Measurements from ENCODE around the gene SMYD5. TPM values are rescaled to one million over a fixed set of nuclear protein-coding genes. Genes with fewer than 3 reads are reported as not detected.
A peak's percentile ranks its signal among the peaks of the same experiment; 100 is the strongest.

The SMYD5 gene
- total and polyA plus RNA-seq, 2 donors (not counting 1 experiment from before 2014, with no cell fraction given) = 31.9 to 41.0 TPM

DNA sequence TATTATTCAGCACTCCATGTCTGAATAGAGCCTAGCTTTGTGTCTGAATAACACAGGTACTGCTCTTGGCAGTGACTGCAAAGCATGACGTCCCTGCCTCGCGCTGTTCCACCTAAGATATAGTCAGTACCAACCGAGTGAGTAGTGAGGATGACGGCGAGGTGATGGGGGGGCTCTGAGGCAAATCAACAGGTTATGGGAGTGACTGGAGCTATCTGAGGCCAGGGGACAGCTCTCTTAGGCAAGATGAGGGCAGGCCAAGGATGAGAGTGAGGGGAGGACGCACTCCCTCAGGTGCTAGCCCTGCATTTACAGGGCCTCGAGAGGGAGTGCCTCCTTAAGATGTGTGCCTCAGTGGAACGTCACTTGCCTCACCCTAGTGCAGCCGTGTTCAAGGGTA lies 39.8 kb upstream of the SMYD5 start:
- no peak overlapping the region for H3K27ac ChIP-seq (ENCODE audit: low read length in 2 of 2)
- peaks cover 16% of the 10 kb centered on the region for H3K4me1 Mint-ChIP-seq
- H3K36me3 ChIP-seq (replicated peaks in 1 of 2; ENCODE audit: control extremely low read depth in 1 of 2, control insufficient read depth in 1 of 2, extremely low read depth in 1 of 2, insufficient read depth in 2 of 2, low read length in 1 of 2) = no peaks in the 10 kb centered on the region
- no peaks in the 10 kb centered on the region for H4K20me1 ChIP-seq (ENCODE audit: control insufficient read depth, insufficient read depth, low read length, poor library complexity, severe bottlenecking)
- no peak overlapping the region for H3K9ac ChIP-seq (ENCODE audit: low read length)
- H3K4me1 ChIP-seq (ENCODE audit: control insufficient read depth in 2 of 2, insufficient read depth in 2 of 2, low read length in 2 of 2) = peaks cover 24 to 28% of the 10 kb centered on the region in 2 donors
- TF ChIP-seq EZH2 (IDR thresholded peaks at IDR 0.05; ENCODE audit: borderline replicate concordance, insufficient read depth, low read depth, low read length, poor library complexity, severe bottlenecking) = no peak
- TF ChIP-seq, protein P1, sequence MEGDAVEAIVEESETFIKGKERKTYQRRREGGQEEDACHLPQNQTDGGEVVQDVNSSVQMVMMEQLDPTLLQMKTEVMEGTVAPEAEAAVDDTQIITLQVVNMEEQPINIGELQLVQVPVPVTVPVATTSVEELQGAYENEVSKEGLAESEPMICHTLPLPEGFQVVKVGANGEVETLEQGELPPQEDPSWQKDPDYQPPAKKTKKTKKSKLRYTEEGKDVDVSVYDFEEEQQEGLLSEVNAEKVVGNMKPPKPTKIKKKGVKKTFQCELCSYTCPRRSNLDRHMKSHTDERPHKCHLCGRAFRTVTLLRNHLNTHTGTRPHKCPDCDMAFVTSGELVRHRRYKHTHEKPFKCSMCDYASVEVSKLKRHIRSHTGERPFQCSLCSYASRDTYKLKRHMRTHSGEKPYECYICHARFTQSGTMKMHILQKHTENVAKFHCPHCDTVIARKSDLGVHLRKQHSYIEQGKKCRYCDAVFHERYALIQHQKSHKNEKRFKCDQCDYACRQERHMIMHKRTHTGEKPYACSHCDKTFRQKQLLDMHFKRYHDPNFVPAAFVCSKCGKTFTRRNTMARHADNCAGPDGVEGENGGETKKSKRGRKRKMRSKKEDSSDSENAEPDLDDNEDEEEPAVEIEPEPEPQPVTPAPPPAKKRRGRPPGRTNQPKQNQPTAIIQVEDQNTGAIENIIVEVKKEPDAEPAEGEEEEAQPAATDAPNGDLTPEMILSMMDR (IDR thresholded peaks at IDR 0.05) = no peak
- H3K79me2 ChIP-seq (ENCODE audit: control insufficient read depth, insufficient read depth, low read length) = no peaks in the 10 kb centered on the region
- DNase-seq (peak; percentile 11), ATAC-seq (ENCODE audit: low read depth) (no peak)
- H2AFZ ChIP-seq (ENCODE audit: insufficient read depth, low read depth, low read length, poor library complexity, severe bottlenecking) = no peak overlapping the region
- H3K27ac Mint-ChIP-seq = no peak overlapping the region
- H3K4me3 ChIP-seq (ENCODE audit: control extremely low read depth in 1 of 5, extremely low read depth in 1 of 5, insufficient read depth in 1 of 5, low read depth in 2 of 5, low read length in 4 of 5) = no peak overlapping the region
- H3K27me3 ChIP-seq (replicated peaks in 1 of 4; ENCODE audit: control extremely low read depth in 1 of 4, control insufficient read depth in 3 of 4, insufficient read depth in 4 of 4, low read length in 3 of 4) = peaks cover 0 to 53% (median 14%) of the 10 kb centered on the region in 4 experiments
- H3K27me3 Mint-ChIP-seq = peaks cover 43% of the 10 kb centered on the region
- peak overlapping the region; percentile 53 for H3K4me3 Mint-ChIP-seq
- H3K4me2 ChIP-seq (replicated peaks; ENCODE audit: low read depth, low read length, poor library complexity, severe bottlenecking) = no peak overlapping the region
- H3K9me3 Mint-ChIP-seq (ENCODE audit: insufficient read depth) = no peaks in the 10 kb centered on the region
- H3K9me3 ChIP-seq (ENCODE audit: control extremely low read depth in 1 of 3, control insufficient read depth in 2 of 3, insufficient read depth in 1 of 3, low read length in 2 of 3) = no peaks in the 10 kb centered on the region
- intact Hi-C loops (cut with micrococcal nuclease) = loop anchor here (10.0 kb wide), 2 partner anchors 399 to 1249 kb away; no protein-coding TSS in a partner anchor
- POLR2A ChIA-PET = interaction anchor here (0.6 kb wide), 1 partner anchor 11 kb away, joined by 4 read pairs; no protein-coding TSS in a partner anchor
- 96% methylated on average over 8 of the region's 10 CpGs for WGBS (ENCODE audit: insufficient coverage)
- CTCF ChIA-PET = interaction anchor here (4.2 to 6.6 kb wide), 3 partner anchors 87 to 281 kb away, joined by 45 to 137 read pairs (median 62); no protein-coding TSS in a partner anchor

DNA sequence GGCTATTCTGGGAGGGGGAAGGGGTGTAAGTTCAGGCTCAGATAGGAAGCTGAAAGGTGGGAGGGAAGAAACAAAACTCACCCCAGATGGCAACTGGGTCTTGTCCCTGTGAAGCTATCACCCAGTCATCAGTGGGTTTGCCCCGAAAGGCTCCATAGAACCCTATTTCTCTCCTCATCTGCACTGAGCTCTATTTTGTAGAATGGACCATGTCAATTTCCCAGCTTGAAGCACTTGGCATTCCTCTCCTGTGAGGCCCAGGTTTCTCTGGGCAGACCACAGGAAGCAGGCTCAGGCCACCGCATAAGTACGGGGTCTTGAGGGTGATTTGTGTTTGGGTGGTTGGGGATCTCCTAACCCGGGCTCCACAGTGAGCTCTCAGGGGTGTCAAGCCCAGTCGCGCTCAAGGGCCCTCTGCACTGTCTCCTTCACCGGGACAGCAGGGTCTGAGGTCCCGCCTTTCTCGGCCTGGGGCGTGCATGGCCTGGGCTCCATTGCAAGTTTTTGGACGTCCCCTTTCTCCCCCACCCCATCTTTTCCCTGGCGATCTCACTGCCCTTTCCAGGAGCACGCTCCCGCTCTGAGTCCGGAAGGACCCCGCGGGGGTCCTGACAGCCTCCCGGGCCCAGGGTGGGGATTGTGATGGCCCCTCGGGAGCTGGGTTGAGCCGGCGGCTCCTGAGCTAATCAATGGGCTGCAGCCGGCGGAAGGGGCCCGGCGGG lies 38.9 kb upstream of the SMYD5 start:
- intact Hi-C loops (cut with micrococcal nuclease) = loop anchor here (10.0 kb wide), 2 partner anchors 400 to 1250 kb away; no protein-coding TSS in a partner anchor
- Histone ChIP-seq H2AFZ (ENCODE audit: insufficient read depth, low read depth, low read length, poor library complexity, severe bottlenecking) (peak overlapping the region; percentile 94), H3K9ac (ENCODE audit: low read length) (peak overlapping the region; percentile 67), H3K4me1 (ENCODE audit: control insufficient read depth in 2 of 2, insufficient read depth in 2 of 2, low read length in 2 of 2) (peaks cover 24 to 28% of the 10 kb centered on the region in 2 donors), H3K79me2 (ENCODE audit: control insufficient read depth, insufficient read depth, low read length) (no peaks in the 10 kb centered on the region), H4K20me1 (ENCODE audit: control insufficient read depth, insufficient read depth, low read length, poor library complexity, severe bottlenecking) (no peaks in the 10 kb centered on the region), H3K4me3 (ENCODE audit: control extremely low read depth in 1 of 5, extremely low read depth in 1 of 5, insufficient read depth in 1 of 5, low read depth in 2 of 5, low read length in 4 of 5) (peak overlapping the region in 4 of 5 experiments; percentile 40 to 76 (median 68)), H3K27me3 (replicated peaks in 1 of 4; ENCODE audit: control extremely low read depth in 1 of 4, control insufficient read depth in 3 of 4, insufficient read depth in 4 of 4, low read length in 3 of 4) (peaks cover 0 to 58% (median 16%) of the 10 kb centered on the region in 4 experiments), H3K4me2 (replicated peaks; ENCODE audit: low read depth, low read length, poor library complexity, severe bottlenecking) (peak overlapping the region; percentile 89), H3K9me3 (ENCODE audit: control extremely low read depth in 1 of 3, control insufficient read depth in 2 of 3, insufficient read depth in 1 of 3, low read length in 2 of 3) (no peaks in the 10 kb centered on the region), H3K36me3 (replicated peaks in 1 of 2; ENCODE audit: control extremely low read depth in 1 of 2, control insufficient read depth in 1 of 2, extremely low read depth in 1 of 2, insufficient read depth in 2 of 2, low read length in 1 of 2) (no peaks in the 10 kb centered on the region), H3K27ac (ENCODE audit: low read length in 2 of 2) (no peak overlapping the region)
- H3K27ac Mint-ChIP-seq = no peak overlapping the region
- no peak for DNase-seq
- peaks cover 16% of the 10 kb centered on the region for H3K4me1 Mint-ChIP-seq
- peaks cover 51% of the 10 kb centered on the region for H3K27me3 Mint-ChIP-seq
- H3K4me3 Mint-ChIP-seq = peak overlapping the region; percentile 73
- peak; percentile 51 for TF ChIP-seq EZH2 (IDR thresholded peaks at IDR 0.05; ENCODE audit: borderline replicate concordance, insufficient read depth, low read depth, low read length, poor library complexity, severe bottlenecking)
- TF ChIP-seq, protein P1 (IDR thresholded peaks at IDR 0.05) = no peak
- 25% methylated on average over 25 of the region's 25 CpGs for WGBS (ENCODE audit: insufficient coverage)
- CTCF ChIA-PET = interaction anchor here (2.6 to 6.6 kb wide), 5 partner anchors 62 to 403 kb away, joined by 11 to 137 read pairs (median 45); partner anchors contain the start of gene RAB11FIP5
- no peaks in the 10 kb centered on the region for H3K9me3 Mint-ChIP-seq (ENCODE audit: insufficient read depth)
- no peak for ATAC-seq (ENCODE audit: low read depth)
- POLR2A ChIA-PET = no interaction called here

All from B cell (primary cell).